Fibroblast of mammary gland (primary cell): ENCODE measurements around the gene KIZ.

Source experiments
- DNase-seq: peaks from one replicate; pipeline ENCODE4 v3.0.0-alpha.2; 2010; ENCODE audit warnings: low read depth
- H3K4me3 ChIP-seq: 2 replicates; pipeline ENCODE4 v1.5.1; 2011; ENCODE audit warnings: low read depth, mild to moderate bottlenecking, low read length, moderate library complexity; ENCODE audit not compliant: control insufficient read depth
- CTCF ChIP-seq: conservative IDR thresholded peaks from 2 replicates; pipeline ENCODE4 v1.5.1; 2011; ENCODE audit warnings: low read depth, low read length, inconsistent platforms; ENCODE audit not compliant: control insufficient read depth, insufficient read depth

KIZ gene

GRCh38 chr20:21105429-21106170, 20.3 kb upstream of the KIZ start:
- DNase-seq = no peak
- no peak for TF ChIP-seq CTCF
- H3K4me3 ChIP-seq = no peak overlapping the region

GRCh38 chr20:21106171-21107017, 19.5 kb upstream of the KIZ start, which contains the start of gene LINC00237:
TSS of gene LINC00237 (minus strand) at chr20:21106358.
- H3K4me3 ChIP-seq = no peak within 1 kb of the TSS
- DNase-seq = no peak
- TF ChIP-seq CTCF = no peak

GRCh38 chr20:21109144-21109543, 16.7 kb upstream of the KIZ start:
- no peak overlapping the region for H3K4me3 ChIP-seq
- peak; percentile 38 for DNase-seq
- TF ChIP-seq CTCF = no peak

GRCh38 chr20:21110811-21111210, 15.1 kb upstream of the KIZ start:
- no peak for DNase-seq
- no peak for TF ChIP-seq CTCF
- H3K4me3 ChIP-seq = no peak overlapping the region

GRCh38 chr20:21111416-21111815, 14.5 kb upstream of the KIZ start:
- no peak for DNase-seq
- no peak overlapping the region for H3K4me3 ChIP-seq
- no peak for TF ChIP-seq CTCF

- H3K4me3 ChIP-seq = no peak overlapping the region
- TF ChIP-seq CTCF = no peak
- no peak for DNase-seq
These were observed 12.2 kb upstream of the KIZ start for GRCh38 chr20:21113697-21114096.
